HG02571 (cell line): ENCODE data around the gene SLCO1A2.
"Not testable (repeated sequence)": the region's sequence is repeated elsewhere in the genome, so short reads cannot be mapped to it uniquely, and the experiment has no call there.

Experiments
- ATAC-seq: cut with Tn5 transposase; IDR thresholded peaks from one replicate; pipeline ENCODE4 v1.9.1; 2021; ENCODE audit warnings: mild to moderate bottlenecking, moderate library complexity; ENCODE audit not compliant: unreplicated experiment

The SLCO1A2 gene, protein sequence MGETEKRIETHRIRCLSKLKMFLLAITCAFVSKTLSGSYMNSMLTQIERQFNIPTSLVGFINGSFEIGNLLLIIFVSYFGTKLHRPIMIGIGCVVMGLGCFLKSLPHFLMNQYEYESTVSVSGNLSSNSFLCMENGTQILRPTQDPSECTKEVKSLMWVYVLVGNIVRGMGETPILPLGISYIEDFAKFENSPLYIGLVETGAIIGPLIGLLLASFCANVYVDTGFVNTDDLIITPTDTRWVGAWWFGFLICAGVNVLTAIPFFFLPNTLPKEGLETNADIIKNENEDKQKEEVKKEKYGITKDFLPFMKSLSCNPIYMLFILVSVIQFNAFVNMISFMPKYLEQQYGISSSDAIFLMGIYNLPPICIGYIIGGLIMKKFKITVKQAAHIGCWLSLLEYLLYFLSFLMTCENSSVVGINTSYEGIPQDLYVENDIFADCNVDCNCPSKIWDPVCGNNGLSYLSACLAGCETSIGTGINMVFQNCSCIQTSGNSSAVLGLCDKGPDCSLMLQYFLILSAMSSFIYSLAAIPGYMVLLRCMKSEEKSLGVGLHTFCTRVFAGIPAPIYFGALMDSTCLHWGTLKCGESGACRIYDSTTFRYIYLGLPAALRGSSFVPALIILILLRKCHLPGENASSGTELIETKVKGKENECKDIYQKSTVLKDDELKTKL

DNA sequence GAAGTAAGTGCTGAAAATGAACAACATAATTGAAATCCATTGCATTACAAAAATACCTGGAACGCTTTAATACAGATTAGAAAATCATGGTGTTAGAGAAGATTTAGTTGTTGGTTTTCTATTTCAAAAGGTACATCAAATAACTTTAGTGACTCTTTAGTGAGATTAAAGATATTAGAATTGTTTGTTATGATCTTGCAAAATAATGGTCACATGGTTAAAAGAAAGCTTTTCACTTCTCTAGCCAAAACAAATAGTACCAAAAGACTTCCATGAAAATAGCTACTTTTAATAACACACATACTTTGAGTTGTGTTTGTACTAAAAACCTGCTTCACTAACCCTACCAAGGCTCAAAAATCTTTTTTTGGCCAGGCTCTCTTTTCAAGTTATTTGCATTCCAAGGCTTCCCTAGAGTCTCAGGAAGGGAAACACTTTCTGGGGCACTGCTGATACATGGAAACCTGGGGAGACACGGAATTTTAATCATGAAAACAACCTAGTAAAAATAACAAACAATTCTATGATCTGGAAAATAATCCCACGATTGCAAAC is at the start of gene SLCO1A2:
TSS of gene SLCO1A2 (minus strand) at position 147 of the 555 bp plus-strand sequence. CDS start 270 bp downstream, outside the sequence.
- no peak for ATAC-seq

DNA sequence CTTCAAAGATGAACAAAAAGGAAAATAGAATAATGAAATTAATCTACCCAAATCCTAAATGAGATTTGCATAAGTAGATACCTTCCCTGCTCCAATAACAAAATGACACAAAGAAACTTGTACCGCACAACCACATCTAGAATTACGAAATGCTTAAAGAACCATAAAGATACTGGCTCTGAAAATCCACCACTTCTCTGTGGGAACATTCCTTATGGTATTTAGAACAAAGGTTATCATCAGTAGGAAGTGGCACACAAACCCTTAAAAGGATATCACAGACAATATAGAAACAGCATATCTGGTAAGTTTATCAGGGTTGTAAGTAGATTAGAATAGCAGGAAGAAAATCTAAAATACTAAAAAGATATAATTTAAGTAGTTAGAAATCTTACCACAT is 49.5 kb upstream of the SLCO1A2 start:
- ATAC-seq = no peak

DNA sequence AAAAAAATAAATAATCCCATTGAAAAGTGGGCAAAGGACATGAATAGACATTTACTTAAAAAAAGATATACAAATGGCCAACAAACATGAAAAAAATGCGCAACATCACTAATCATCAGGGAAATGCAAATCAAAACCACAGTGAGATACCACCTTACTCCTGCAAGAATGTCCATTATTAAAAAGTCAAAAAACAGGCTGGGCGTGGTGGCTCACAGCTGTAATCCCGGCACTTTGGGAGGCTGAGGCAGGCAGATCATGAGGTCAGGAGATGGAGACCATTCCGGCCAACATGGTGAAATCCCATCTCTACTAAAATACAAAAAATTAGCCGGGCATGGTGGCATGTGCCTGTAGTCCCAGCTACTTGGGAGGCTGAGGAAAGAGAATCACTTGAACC is 46.6 kb upstream of the SLCO1A2 start:
- ATAC-seq = not testable (repeated sequence)

DNA sequence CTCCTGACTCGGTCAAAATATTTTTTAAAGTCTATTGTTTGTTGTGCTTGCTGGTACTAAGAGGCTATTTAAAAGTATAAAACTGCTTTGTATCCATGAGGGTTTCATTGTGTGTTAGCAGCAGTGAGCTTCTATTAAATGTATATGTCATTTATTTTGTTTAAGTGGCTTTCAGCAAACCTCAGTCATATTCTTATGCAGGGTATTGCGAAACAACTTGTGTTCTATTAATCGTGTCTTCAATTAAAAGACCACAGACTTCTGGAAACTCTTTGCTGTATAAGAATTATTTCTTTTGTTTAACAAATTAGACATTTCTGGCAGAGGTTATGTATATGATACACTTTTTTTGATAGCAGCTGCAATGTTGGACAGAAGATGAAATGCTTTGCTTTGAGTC is 44.5 kb upstream of the SLCO1A2 start:
- ATAC-seq = no peak

DNA sequence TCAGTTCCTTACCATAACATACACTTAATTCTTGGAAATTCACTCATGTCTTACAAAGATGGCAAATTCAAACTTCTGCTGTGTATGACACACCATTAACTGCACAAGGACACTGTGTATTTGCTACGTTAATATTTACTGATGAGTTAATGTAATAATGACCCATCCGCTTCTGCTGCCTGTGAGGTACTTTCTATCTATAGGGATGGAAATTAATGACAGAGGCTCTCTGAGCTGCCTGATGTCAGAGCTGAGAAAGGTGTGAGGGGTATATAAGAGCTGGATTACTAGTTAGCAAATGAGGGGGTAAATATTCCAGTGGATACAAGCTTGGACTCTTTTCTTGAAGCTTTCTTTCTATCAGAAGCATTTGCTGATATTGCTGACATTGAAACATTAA is 37.9 kb upstream of the SLCO1A2 start, which contains the start of gene IAPP:
TSS of gene IAPP (plus strand) at position 301 of the 400 bp plus-strand sequence. CDS start 450 bp downstream, outside the sequence.
- no peak for ATAC-seq

DNA sequence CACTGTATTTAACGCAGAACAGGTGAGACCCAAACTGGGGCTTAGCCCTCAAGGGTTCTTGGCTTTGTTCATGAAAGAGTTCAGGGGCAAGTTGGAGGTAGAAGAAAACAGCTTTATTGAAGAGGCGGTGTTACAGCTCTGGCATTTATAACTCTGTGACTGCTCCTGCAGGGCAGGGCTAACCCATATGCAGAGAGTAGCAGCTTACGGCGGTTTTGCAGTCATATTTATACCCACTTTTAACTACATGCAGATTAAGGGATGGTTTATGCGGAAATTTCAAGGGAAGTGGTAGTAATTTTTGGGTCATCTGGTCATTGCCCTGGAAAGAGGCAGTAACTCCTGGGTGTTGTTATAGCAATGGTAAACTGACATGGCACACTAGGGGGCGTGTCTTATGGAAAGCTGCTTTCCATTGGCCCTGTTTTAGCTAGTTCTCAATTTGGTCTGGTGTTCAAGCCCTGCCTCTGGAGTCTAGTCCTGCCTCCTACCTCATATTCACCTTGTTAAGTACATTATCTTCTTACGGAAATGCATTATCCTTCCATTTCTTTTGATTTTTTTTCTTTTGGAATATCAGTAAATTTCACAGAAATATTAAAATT is 36.2 kb upstream of the SLCO1A2 start:
- no peak for ATAC-seq

DNA sequence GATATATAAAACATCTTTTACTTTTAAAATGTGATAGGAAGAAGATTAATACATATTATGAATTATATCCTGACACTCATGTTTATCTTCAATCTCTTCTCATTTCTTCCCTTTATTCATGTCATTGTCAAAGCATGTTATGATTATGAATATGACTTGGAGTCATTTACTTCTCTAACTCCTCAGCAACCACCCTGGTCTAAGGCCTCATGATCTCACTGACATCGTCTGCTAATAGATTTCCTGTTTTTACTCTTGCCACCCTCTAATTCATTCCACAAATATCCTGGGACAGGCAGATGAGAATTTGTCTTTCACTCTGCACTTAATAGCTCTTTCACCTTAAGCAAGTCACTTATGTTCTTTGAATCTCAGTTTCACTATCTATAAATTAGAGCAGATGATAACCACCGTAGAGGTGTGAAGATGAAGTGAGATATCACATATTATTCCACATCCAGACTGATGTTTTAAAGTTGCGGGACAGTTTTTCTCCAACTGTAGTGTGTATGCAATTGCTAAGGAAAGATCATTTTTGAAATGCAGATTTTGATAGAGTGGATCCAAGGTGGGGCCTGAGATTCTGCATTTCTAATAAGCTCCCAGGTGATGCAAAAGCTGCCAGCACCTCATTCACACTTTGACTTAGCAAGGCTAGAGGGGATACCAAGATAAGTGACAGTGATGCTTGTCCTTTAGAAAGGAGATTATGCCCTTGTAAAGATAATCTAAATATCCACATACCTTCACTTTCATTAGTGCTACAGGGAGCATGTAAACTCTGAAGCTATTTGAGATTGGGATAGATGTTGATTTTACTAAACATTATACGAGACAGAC is 34.6 kb upstream of the SLCO1A2 start:
- no peak for ATAC-seq

DNA sequence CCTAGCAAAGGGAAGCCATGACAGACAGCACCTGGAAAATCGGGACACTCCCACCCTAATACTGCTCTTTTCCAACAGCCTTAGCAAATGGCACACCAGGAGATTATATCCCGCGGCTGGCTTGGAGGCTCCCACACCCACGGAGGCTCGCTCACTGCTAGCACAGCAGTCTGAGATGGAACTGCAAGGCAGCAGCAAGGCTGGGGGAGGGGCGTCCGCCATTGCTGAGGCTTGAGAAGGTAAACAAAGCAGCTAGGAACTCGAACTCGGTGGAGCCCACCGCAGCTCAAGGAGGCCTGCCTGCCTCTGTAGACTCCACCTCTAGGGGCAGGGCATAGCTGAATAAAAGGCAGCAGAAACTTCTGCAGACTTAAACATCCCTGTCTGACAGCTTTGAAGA is 25.9 kb upstream of the SLCO1A2 start:
- ATAC-seq = not testable (repeated sequence)

DNA sequence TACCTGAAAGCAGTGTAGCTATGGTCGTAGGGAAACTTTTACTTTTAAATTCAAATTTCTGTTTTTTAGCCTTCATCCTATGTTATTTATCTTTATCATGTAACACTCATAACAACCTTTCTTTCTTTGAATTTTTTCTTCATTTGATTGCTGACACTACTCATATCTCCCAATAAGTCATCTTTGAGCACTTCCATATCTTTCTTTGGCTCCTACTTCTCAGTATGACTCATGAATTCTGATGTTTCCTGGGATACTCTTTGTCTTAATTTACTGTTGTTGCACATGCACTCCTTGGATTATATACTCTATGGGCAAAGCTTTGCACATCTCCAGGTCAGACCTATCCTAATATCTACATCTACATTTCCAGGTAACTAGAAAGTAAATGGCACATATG is 19.9 kb upstream of the SLCO1A2 start:
- ATAC-seq = no peak

DNA sequence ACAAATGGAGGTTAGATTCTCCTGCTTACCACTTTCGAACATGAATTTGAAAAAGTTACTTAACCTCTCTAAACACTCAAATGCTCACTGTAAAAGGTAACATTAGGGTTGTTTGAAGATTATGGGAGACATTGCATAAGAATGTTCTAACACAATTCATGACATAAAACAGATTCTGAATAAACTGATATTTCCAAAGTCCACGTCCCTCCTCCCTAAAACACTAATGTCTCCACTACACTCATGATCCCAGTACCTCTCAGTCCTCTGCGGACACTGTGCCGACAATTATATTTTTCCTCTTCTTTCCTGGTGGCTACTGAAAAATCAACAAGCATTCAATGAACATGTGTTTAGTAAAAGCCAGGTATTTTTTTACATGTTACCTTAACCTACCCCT is 19.2 kb upstream of the SLCO1A2 start:
- ATAC-seq = no peak

DNA sequence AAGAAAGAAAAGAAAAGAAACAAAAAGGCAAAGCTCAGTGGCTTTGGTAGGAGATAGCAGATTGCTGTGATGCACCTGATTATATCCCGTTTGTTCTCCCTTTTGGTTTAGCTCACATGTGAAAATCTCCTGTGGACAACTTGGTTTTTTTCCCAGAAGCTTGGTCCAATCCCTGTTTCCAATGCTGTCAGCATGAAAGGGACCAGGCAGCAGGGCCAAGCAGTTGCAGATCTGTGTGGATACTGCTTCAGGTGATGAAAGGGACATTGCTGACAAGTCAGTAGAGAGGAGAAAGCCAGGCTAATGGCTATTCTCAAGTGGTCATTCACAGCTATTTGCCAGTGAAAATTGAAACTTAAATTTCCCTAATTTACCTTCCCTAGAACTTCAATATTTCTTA is 18.8 kb upstream of the SLCO1A2 start:
- ATAC-seq = no peak

DNA sequence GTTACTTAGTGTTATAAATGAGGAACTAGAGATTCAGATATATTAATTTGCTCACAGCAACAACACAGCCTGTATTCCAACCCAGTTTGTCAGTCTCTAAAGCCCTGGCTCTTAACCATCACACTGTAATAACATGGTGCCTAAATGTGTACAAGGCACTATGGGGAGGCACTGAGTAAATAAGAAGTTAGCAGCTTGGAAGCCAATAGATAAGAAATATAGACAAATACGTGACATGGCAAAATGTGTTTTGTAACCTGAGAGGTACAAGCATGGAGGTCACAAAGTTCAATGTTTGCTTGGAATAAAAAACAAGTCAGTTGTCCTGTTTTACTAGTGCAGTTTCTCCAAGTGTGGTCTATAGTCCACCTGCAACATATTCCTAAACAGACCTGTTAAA is 16.3 kb upstream of the SLCO1A2 start:
- no peak for ATAC-seq

DNA sequence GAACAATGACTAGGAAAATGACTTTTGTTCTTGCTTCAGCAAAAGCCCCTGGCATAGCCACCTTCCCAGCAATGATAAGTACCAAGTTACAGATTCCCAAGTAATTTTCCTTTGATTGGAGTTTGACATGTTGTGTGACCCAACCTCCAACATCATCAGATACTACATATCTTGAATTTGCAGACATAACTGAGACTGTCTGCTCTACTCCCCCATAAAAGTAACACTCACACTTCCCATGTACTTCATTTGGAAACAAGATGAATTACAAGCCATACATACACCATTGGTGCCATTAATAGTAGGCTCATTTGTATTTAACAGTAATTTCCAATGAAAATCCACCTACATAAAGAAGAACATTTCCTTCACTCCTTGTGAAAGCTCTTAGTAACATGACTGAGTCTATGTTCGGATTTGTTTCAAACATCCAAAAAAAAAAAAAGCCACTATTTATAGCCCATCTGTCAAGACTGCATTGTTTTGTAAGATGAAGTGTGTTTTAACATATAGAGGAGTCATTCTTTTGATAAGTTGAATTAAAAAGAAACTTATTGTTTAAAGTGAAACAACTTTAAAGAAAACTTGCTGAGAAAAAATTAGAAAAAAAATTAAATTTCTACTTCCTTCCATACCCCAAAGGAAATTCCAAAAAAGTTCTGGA is 12.0 kb upstream of the SLCO1A2 start:
- ATAC-seq = no peak

DNA sequence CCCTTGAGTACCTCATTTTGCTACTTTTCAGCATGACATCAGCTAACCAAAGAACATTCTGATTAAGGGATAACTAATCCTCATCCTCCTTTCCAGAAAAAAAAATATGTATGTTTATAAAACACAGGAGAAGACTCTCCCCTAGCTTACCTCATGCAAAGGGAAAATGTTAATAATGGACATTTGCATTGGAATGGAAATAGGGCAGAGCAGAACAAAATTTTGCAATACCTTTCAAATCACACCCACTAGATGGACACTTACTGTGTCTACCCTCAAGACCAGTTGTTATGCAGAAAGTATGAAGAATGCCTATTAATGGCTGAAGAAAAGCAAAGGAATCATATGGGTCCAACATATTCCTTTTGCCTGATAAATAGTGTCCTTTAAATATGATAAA is 8.9 kb upstream of the SLCO1A2 start:
- no peak for ATAC-seq

DNA sequence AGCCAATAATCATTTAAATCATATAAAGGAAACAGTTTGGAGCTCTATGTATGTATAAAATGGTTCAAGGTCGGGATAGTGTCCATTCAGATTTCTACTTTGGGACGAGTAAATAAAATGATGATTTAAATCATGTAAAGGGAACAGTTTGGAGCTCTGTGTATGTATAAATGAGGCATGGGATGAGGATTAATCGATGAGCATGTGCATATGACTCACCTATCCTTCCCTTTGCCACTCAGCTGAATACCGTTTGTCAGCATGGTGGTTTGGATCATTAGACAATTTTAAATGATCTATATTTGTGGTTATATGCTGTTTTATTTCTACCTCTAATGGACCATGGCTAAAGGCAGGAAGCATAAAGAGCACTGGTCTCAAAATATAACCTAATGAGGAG is 7.1 kb upstream of the SLCO1A2 start:
- no peak for ATAC-seq

DNA sequence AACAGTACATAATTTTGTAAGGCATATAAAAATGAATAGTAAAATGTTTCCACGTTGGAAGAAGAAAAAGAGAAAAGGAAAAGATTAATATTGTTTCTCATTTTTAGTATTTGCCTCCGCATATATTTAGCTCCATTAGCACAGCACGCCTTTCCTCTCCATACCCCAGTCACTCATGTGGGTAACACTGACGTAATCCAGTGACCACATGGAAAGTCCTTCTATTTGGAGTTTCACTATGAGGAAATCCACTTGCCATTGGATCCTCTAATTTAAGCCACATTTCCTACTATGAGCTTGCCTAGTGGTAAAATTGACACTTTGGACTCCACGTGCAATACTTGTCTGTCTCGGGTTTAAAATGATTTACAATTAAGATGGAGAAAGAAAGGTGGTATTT is 5.7 kb upstream of the SLCO1A2 start:
- no peak for ATAC-seq

DNA sequence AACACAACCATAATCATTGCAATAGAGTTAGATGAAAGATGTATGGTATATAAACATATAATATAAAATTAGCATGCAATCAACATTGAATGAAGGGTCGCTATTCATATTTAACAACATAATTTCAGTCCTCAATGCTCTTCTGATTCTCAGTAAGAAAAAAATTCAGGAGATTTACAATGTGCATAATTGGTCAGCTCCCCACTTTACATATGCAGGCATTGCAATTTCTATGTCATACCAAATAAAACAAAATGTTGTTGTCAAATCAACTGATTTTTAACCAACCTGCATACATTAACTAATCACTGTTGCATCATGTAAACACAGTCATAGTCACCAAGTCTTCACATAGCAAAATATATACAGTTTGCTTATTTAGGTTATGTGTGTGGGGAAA is 5.2 kb upstream of the SLCO1A2 start:
- no peak for ATAC-seq

DNA sequence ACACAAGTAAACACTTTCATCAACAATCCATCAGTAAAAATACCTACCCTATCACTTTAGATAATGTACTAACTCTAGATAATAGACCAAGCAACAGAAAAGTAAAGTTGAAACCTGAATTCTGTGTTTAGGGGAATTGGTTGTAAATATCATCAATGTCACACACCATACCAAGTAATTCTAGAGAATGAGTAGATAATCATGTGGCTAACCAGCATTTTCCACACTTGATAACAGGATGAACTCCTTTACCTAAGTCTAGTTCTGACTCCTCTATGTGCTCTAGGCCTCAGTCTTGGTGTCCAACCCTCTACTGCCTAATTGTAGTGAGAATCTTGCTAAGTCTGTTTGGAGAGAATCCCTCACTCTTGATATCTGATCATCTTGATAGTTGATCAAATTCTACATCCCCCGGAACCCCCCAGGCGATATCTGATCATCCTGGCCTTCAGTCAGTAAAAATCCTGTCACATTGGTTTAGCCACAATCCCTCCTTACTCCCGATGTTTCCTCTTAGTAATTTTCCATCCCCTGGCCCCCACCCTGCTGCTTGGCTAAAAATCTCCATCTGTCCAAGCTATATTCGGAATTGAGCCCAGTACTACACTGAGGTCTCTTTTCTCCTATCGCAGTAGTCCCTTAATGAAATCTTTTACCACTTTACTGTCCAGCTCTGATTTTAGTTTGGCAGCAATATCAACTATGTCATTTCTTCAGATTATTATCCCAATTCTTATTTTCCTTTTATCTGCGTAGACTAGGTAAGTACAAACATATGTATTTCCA is 3.4 kb upstream of the SLCO1A2 start:
- ATAC-seq = no peak

DNA sequence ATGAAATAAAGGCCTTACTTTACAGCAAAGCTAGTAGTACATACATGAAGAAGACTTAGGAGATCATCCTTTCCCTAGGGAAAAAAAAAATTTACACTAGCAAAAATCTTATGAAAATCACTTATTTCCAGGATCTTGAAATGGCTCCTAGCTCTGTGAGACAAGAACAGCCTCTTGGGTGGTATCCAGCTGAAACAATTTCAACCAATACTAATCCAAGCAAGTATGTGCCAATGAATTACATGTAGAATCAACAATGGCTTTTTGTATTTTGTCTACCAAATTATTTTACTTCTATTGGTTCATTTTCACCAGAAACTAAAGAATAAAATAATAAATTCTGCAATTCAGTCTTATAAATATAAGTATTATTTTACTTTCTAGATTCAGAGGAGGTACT is 2.7 kb upstream of the SLCO1A2 start:
- ATAC-seq = no peak
